M059J (cell line): ENCODE measurements around the gene ATP2A2. TPM values are rescaled to one million over a fixed set of nuclear protein-coding genes. Genes with fewer than 3 reads are reported as not detected.
"Not testable (repeated sequence)": the region's sequence is repeated elsewhere in the genome, so short reads cannot be mapped to it uniquely, and the experiment has no call there.

ENCODE experiments used
- DNase-seq: peaks from one replicate; pipeline ENCODE4 v3.0.0-alpha.2; 2012; ENCODE audit warnings: low read depth
- total RNA-seq: library from RNA; depleted of rRNA; stranded (reverse); fragments of >200 nt; shearing (Covaris generic); gene quantifications from 2 replicates; pipeline ENCODE4 v1.2.3, GENCODE V29; 2014; rRNA removed

ATP2A2 gene
- total RNA-seq, 1 experiment from 2014 or later = 140 TPM

DNA sequence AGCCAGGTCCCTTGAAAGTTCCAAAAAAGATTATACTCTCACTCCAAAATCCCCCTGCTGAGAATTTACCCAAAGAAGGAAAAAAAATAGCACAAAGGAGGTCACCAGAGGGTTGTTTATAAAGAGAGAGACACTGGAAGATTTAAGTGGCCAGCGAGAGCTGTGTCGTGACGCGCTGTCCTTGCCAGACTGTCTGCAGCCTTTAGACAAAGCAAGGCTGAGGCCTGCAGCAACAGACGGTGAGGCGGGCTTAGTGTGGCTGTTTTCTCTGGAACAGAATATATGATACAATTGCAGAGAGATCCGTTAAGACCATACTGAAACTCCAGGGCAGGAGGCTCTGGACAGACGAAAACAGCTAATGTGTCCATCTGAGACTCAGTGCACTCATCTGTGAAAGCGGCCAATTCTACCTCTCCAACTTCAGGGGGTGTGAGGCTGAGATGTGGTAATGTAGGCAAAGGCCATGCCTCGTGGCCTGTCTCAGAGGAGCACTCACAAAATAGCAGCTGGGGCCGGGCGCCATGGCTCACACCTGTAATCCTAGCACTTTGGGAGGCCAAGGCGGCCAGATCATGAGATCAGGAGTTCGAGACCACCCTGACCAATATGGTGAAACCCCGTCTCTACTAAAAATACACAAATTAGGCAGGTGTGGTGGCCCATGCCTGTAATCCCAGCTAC, 86.3 kb downstream of the ATP2A2 start:
- DNase-seq = no peak

DNA sequence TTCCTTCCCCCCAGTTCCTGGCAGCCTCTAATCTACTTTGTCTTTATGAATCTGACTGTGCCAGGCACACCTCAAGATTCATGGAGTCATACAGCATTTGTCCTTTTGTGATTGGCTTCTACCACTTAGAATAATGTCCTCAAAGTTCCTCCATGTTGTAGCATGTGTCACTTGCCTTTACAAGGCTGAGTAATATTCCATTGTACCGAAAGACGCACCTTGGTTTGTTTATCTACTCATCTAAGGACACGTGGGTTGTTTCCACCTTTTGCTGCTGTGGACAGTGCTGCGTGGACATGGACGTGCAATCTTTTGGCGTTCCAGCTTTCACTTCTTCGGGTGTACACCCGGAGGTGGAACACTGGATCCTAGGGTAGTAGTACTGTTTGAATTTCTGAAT, 88.9 kb downstream of the ATP2A2 start:
- DNase-seq = no peak

DNA sequence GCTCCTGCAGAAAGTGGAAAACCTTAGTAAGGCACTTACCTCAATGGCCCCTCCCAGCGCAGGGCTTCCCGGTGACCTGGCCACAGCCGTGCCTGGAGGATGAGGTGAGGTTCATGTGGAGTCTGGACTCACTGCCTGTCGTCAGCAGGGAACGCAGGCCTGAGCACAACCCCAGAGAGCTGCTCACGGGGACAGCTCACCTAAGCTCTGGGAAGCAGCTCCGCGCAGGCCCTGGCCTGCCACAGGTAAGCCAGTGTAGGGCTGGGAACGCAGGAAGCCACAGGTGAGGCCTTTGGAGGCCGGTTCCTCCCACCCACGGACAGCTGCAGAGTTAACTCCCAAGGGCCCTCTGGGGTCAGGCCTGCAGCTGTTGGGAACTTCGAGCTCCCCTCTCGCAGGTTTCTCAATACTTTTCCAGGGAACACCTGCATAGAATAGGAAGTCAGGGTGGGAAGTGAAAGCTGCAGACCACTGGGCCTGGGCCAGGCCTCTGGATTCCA, 89.7 kb downstream of the ATP2A2 start:
- no peak for DNase-seq

DNA sequence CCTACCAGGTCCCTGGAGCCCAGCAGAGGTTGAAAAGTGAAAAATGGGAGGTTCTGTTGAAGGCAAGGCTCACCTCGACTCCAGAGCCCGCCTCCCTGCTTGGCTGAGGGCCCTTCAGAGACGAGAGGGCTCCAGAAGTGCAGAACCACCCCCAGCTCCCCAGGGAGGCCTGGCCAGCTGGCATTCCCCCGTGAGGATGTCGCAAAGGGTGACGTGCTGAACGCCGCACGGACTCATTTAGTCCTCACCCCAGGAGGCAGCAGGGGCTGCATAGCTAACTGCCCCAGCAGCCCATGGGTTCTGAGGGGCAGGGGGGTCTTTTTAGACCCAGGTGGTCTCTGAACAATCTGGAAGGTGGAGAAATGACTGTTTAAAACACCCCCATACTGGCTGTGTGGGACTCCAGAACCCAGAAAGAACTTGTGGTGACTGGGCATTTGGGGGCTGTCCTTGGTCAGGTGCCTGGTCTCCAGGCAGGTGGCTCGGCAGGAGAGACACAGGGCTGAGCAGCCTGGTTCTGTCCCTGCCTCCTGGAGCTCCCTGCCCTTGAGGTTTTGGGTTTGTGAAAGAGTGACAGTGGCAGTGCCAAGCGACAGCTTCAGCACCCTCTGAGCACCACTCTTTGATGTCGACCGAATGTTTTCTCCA, 90.5 kb downstream of the ATP2A2 start:
- no peak for DNase-seq

DNA sequence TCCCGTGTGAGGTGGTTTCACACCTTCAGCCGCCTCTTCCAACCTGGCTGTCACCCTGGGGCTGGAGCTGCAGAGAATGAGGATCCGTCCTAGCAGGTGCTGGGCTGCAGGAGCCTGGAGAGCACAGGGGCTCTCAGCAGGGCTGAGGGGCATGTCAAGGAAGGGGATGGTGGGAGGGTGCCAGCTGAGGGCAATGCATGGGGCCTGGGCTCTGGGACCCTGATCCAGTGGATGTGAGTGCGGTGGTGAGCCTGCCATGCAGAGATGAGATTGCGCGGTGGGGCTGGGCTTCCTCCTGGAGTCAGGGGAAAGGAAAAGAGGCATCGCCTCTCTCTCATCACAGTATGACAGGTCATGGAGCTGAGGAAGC, 91.0 kb downstream of the ATP2A2 start:
- no peak for DNase-seq

DNA sequence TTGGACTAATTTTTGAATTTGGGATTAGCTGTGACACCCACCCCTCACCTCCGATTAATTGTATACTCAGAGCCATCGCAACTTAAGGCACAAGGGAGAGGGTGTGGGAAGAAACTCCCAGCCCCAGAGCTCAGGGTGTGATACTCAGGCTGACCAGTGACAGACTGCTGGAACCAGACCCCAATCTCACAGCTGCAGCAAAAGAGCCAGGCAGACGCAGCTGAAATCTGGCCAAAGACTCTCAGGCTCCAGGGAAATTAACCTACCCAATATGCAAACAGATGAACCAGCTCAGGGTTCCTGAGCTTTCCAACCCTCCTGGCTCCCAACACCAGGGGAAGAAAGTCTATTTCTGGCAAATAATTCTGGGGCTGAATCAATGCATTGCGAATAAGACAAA, 92.0 kb downstream of the ATP2A2 start:
- no peak for DNase-seq

DNA sequence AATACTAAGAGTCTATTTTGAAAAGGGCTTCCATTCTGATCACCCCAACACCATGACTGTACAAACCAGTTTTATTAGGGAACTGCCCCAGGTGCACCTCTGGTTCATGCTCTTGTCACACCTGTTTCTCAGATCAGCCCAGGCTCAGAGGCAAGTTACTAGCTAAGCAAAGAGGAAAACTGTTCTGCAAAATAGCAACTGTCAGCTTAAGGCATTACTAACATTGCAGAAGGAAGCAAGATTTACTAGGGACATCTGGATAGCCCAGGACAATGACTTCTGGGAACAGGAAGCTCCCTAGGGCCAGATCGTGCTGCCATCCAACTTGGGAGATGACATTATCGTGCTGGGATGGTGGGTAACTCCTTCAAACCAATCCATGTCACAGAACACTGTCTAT, 92.4 kb downstream of the ATP2A2 start:
- no peak for DNase-seq

DNA sequence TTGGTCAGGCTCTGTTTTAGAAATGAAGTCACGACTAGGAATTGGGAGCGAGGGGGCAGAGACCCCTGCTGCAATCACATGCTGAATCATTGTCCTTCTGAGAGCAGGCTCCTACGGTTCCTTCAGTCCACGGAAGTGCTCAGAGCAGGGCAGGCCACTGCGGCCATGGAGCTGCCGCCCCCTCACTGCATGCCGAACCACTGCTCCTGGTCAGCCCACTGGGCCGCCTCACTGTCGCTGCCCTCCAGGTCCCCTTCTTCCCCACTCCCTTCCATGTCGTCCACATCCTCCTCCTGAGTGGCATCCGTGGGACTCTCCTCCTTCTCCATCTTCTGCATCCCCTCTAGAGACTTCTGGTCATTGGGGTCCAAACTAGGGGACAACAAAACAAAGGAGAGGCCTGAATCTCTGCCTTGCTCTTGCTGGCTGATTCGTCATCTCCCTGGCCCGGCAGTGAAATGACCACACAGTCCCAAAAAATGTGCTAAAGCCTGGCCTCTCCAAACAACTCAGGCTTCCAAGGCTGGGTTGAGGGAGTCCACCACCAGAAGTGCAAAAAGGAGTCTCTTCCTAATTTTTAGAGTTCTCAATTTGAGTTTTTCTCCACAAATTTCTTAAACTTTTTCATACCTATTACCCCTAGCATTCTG, 93.0 kb downstream of the ATP2A2 start:
- no peak for DNase-seq

DNA sequence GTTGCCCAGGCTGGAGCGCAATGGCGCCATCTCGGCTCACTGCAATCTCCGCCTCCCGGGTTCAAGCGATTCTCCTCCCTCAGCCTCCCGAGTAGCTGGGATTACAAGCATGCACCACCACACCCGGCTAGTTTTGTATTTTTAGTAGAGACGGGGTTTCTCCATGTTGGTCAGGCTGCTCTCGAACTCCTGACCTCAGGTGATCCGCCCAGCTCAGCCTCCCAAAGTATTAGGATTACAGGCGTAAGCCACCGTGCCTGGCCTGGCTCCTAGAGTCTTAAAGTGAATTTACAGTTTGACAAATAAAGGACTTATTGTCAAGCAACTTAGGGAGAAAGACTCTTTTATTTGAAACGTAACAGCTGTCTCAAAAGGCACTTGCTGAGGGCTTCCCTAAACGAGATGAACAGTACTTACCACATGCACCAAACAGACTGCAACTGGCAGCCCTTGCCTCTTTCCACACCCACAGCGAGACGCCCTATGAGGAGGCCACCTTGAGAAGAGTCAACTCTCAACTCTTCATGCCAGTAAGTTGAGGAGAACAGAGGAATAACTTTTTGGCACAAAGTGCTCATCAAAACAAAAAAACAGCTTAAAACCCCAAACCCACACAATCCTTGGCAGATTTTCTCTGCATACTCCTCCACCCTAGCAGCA, 97.2 kb downstream of the ATP2A2 start:
- DNase-seq = not testable (repeated sequence)

DNA sequence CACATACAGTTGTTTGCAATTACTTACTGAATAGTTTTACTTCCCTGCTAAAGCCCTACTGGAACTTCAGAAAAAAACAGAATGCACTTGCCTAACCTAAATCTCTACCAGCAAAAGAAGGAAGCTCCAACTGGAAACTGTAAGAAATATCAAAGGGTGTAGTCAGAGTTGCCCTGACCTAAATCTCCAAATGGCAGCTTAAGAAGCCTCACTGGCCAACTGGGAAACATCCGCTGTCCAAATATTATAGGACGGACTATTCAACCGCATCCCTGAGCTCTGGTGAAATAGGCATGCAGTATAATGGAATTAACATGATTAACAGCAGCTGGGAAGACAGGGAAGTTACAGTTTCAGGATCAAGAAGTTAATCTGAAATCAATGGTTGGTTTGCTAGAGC, 98.2 kb downstream of the ATP2A2 start:
- no peak for DNase-seq

DNA sequence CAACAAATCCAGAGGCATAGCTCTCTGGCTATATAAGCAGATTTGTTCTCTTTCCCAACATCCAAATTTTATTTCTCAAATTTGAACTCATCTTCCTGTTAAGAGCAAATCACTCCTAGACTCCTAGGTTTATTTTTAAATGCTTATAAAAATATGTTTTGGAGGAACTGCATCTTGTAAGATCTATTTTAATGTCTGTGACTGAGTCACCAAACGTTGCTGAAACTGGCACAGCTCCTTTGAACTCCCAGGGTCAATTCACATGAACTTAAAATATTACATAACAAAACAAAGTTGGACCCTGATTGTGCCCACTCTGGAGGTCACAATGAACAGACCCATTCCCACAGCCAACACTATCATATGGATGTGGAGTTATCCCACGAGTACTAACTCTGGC, 98.6 kb downstream of the ATP2A2 start:
- no peak for DNase-seq

DNA sequence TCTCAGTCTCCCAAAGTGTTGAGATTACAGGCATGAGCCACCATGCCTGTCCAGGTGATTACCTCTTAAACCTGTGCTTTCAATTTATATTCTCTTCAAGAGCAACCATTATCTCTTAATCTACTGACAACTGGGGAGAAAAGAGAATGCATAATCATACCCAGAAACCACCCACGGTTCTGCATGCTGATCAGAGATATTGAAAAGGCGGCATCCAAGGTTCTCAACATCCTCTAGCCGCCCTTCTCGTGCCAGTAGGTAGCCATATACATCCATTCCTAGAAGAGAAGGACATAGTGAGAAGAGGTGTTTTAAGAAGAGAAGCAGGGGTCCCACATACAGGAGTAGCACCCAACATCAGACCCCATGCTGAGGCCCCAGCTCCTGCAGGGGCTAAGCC, 101.6 kb downstream of the ATP2A2 start:
- DNase-seq = no peak

Other genes starting within 250 kb of the ATP2A2 start
- 5.4 and 12.5 TPM in 2 replicates for gene C12orf76, start 232.7 kb upstream of the ATP2A2 start, total RNA-seq
- 15.9 and 17.2 TPM in 2 replicates for gene IFT81, start 156.9 kb upstream of the ATP2A2 start, total RNA-seq
- gene ANAPC7, start 122.5 kb downstream of the ATP2A2 start, total RNA-seq = 70.9 and 71.0 TPM in 2 replicates
- 987 and 1,311 TPM in 2 replicates for gene ARPC3, start 169.1 kb downstream of the ATP2A2 start, total RNA-seq
- gene GPN3, start 187.0 kb downstream of the ATP2A2 start, total RNA-seq = 22.6 and 35.4 TPM in 2 replicates
- 20.6 and 24.8 TPM in 2 replicates for gene FAM216A, start 187.6 kb downstream of the ATP2A2 start, total RNA-seq
- gene VPS29, start 220.9 kb downstream of the ATP2A2 start, total RNA-seq = 117 and 146 TPM in 2 replicates
- 0.47 and 1.1 TPM in 2 replicates for gene RAD9B, start 221.1 kb downstream of the ATP2A2 start, total RNA-seq